Panc1 (cell line): ENCODE measurements around the gene GMPPA. TPM values are rescaled to one million over a fixed set of nuclear protein-coding genes. Genes with fewer than 3 reads are reported as not detected.

ENCODE experiments used
- ATAC-seq: fragments of 200-7000 bp; cut with Tn5 transposase; 2 replicates; pipeline ENCODE4 v1.9.1; 2020; ENCODE audit warnings: mild to moderate bottlenecking, moderate library complexity
- BruUV-seq: library from RNA; stranded (reverse); fragments of 400-500 nt; replicated peaks from 2 replicates; lab custom pipeline; 2021; lab: Mats Ljungman, UMichigan
- CTCF ChIA-PET: fragments of 300-600 bp; sonication (Branson Sonifier 250); formaldehyde crosslinking; loops from one replicate; lab custom pipeline; 2022; ENCODE audit warnings: antibody characterized with exemption; lab: Charles Lee
- POLR2A ChIA-PET: fragments of 300-600 bp; sonication (Branson Sonifier 250); formaldehyde crosslinking; loops from one replicate; lab custom pipeline; 2022; ENCODE audit warnings: antibody characterized with exemption; lab: Charles Lee
- DNase-seq: peaks from one replicate; pipeline ENCODE4 v3.0.0-alpha.2; 2010; ENCODE audit warnings: low read depth, low spot score
- H3K27ac ChIP-seq: 2 replicates; pipeline ENCODE4 v1.5.1; 2011; ENCODE audit warnings: mild to moderate bottlenecking, low read length, inconsistent platforms
- H3K27me3 ChIP-seq: fragments of 200-500 bp; sonication (Bioruptor generic); 2 replicates; pipeline ENCODE4 v1.6.0; 2014; ENCODE audit warnings: low read length, inconsistent platforms; ENCODE audit not compliant: control insufficient read depth, insufficient read depth
- H3K36me3 ChIP-seq: fragments of 200-500 bp; sonication (Bioruptor generic); 2 replicates; pipeline ENCODE4 v1.5.1; 2014; ENCODE audit warnings: inconsistent platforms, mild to moderate bottlenecking, low read length, moderate library complexity; ENCODE audit not compliant: control insufficient read depth, insufficient read depth
- H3K4me1 ChIP-seq: 2 replicates; pipeline ENCODE4 v1.5.1; 2011; ENCODE audit warnings: inconsistent platforms, mild to moderate bottlenecking, low read length, moderate library complexity; ENCODE audit not compliant: control insufficient read depth, insufficient read depth
- H3K4me3 ChIP-seq, 2 experiments: 2 replicates each; pipeline ENCODE4 v1.5.1; 2011 to 2012; ENCODE audit warnings: low read depth in 2 of 2, low read length in 2 of 2, mild to moderate bottlenecking in 2 of 2, inconsistent platforms in 1 of 2, moderate library complexity in 1 of 2
- H3K9me3 ChIP-seq: fragments of 200-500 bp; sonication (Bioruptor generic); 2 replicates; pipeline ENCODE4 v1.5.1; 2014; ENCODE audit warnings: low read depth, mild to moderate bottlenecking, inconsistent platforms, low read length, moderate library complexity; ENCODE audit not compliant: control insufficient read depth, insufficient read depth
- POLR2AphosphoS5 ChIP-seq: IDR thresholded peaks from 2 replicates; pipeline ENCODE4 v1.6.1; 2012; ENCODE audit warnings: mild to moderate bottlenecking, low read depth, low read length, moderate library complexity
- SIN3A ChIP-seq: IDR thresholded peaks from 2 replicates; pipeline ENCODE4 v1.6.1; 2012; ENCODE audit warnings: low read depth, mild to moderate bottlenecking, low read length, moderate library complexity, borderline replicate concordance; ENCODE audit not compliant: insufficient read depth
- TCF7L2 ChIP-seq: IDR thresholded peaks from 2 replicates; pipeline ENCODE4 v1.6.1; 2011; ENCODE audit warnings: mild to moderate bottlenecking, low read depth, low read length, inconsistent platforms
- in situ Hi-C: cut with HindIII; loops from 2 replicates; pipeline ENCODE4 v1.10.0; 2016; ENCODE audit warnings: low sequenced_read_pairs, low pct_unique_long_range_greater_than_20kb
- intact Hi-C: fragments of 100-400 bp; cut with micrococcal nuclease; formaldehyde crosslinking; loops from one replicate; pipeline ENCODE4 v1.10.0; 2022; ENCODE audit not compliant: unreplicated experiment
- total RNA-seq: library from RNA; stranded (reverse); gene quantifications from one replicate; pipeline ENCODE4 v1.2.1, GENCODE V29; 2021; ENCODE audit not compliant: unreplicated experiment
- TF ChIP-seq, protein P1 (sequence below): fragments of 450-650 bp; IDR thresholded peaks from 2 replicates; pipeline ENCODE4 v1.5.1; 2017; ENCODE audit warnings: mild to moderate bottlenecking
- TF ChIP-seq, protein P2 (sequence below), 2 experiments: IDR thresholded peaks; 2 replicates each; pipeline ENCODE4 v1.6.1; 2011 to 2012; ENCODE audit warnings: low read depth in 2 of 2, control low read depth in 1 of 2, low read length in 1 of 2, mild to moderate bottlenecking in 1 of 2, moderate library complexity in 1 of 2; ENCODE audit not compliant: insufficient read depth in 1 of 2

GMPPA gene
- total RNA-seq, 1 experiment from 2014 or later = 66.2 TPM

DNA sequence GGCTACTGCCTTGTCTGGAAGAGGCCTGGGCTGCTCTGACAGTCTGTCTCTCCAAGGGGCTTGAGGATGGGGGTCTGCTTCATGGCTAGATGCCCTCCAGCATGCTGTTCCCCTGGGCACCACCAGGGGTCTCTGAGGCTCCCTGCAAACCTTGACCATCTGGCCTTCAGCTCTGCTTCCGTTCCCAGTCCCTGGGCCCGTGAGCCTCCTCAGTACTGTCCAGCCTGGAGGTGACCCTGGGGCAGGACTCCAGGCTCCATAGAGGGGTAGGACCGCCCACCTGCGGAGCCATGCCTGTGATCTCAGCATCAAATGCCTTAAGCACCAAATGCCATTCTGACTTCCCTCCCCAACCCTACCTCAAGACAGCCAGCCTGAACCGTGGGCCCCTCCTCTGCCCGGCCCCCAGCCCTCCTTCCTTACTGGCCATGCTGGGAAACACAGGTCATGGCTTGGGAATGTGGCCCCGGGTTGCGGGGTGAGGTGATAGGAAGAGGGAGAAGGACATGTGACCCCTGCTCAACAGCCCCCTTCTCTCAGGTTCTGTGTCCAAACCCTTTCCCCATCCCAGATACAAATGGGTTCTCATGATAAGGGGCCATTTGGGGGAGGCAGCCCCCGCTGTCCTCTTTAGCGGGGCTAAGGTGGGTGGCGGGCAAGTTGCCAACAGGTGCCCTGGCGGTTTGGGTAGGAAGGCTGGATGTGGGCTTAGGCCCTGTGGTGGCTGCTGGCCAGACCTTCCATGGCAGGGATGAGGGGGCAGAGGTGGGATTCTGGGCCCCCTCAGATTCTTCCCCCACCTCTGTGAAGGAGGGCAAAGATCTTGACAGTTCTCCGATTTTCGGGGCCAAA, 39.0 kb upstream of the GMPPA start:
- no TSS peak for BruUV-seq
- no peaks in the 10 kb centered on the region for H3K36me3 ChIP-seq
- H3K9me3 ChIP-seq = no peaks in the 10 kb centered on the region
- no peak overlapping the region for H3K4me3 ChIP-seq
- no peaks in the 10 kb centered on the region for H3K27me3 ChIP-seq
- peaks cover 3% of the 10 kb centered on the region; the same call in 1 of the 2 replicates for H3K4me1 ChIP-seq
- in situ Hi-C loops = no loop called here
- intact Hi-C loops = no loop called here
- DNase-seq = peak; percentile 59
- CTCF ChIA-PET = interaction anchor here (0.5 to 1.0 kb wide), 4 partner anchors 9 to 70 kb away, joined by 3 to 13 read pairs (median 4); no protein-coding TSS in a partner anchor
- ATAC-seq = peak; percentile 85
- POLR2A ChIA-PET = no interaction called here
- no peak overlapping the region for H3K27ac ChIP-seq
- TF ChIP-seq POLR2AphosphoS5 = no peak
- TF ChIP-seq, protein P1, sequence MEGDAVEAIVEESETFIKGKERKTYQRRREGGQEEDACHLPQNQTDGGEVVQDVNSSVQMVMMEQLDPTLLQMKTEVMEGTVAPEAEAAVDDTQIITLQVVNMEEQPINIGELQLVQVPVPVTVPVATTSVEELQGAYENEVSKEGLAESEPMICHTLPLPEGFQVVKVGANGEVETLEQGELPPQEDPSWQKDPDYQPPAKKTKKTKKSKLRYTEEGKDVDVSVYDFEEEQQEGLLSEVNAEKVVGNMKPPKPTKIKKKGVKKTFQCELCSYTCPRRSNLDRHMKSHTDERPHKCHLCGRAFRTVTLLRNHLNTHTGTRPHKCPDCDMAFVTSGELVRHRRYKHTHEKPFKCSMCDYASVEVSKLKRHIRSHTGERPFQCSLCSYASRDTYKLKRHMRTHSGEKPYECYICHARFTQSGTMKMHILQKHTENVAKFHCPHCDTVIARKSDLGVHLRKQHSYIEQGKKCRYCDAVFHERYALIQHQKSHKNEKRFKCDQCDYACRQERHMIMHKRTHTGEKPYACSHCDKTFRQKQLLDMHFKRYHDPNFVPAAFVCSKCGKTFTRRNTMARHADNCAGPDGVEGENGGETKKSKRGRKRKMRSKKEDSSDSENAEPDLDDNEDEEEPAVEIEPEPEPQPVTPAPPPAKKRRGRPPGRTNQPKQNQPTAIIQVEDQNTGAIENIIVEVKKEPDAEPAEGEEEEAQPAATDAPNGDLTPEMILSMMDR = peak; percentile 95

DNA sequence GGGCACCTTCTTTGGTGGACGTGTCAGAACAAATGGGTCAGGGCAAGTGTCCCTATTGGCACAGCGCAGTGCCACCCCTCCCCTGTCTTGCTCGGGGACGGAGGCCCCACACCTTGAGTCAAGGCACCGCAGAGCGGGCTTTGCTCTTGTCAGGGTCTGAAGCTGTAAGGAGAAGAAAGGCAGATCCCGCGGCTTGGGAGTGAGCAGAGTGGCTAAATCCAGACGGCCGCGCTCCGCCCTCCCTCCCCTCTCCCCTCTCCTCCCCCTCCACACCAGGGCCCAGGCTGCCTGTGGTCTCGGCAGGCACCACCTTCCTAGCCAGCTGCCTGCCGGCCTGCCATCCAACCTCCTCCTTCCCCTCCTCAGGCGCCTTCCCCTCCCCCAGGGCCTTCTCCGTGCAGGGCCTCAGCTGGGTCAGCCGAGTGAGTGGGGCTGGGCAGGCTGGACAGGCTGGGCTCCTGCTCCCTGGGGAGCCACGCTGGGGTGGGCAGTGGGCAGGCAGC, 38.2 kb upstream of the GMPPA start:
- peak; percentile 13; the same call in 1 of the 2 replicates for ATAC-seq
- intact Hi-C loops = no loop called here
- H3K27me3 ChIP-seq = no peaks in the 10 kb centered on the region
- no TSS peak for BruUV-seq
- no peak overlapping the region for H3K27ac ChIP-seq
- H3K9me3 ChIP-seq = no peaks in the 10 kb centered on the region
- no peak overlapping the region for H3K4me3 ChIP-seq
- no peaks in the 10 kb centered on the region for H3K36me3 ChIP-seq
- H3K4me1 ChIP-seq = peaks cover 3% of the 10 kb centered on the region; the same call in 1 of the 2 replicates
- no peak for DNase-seq
- TF ChIP-seq TCF7L2 = no peak
- TF ChIP-seq POLR2AphosphoS5 = no peak
- TF ChIP-seq, protein P1 = no peak
- TF ChIP-seq, protein P2, sequence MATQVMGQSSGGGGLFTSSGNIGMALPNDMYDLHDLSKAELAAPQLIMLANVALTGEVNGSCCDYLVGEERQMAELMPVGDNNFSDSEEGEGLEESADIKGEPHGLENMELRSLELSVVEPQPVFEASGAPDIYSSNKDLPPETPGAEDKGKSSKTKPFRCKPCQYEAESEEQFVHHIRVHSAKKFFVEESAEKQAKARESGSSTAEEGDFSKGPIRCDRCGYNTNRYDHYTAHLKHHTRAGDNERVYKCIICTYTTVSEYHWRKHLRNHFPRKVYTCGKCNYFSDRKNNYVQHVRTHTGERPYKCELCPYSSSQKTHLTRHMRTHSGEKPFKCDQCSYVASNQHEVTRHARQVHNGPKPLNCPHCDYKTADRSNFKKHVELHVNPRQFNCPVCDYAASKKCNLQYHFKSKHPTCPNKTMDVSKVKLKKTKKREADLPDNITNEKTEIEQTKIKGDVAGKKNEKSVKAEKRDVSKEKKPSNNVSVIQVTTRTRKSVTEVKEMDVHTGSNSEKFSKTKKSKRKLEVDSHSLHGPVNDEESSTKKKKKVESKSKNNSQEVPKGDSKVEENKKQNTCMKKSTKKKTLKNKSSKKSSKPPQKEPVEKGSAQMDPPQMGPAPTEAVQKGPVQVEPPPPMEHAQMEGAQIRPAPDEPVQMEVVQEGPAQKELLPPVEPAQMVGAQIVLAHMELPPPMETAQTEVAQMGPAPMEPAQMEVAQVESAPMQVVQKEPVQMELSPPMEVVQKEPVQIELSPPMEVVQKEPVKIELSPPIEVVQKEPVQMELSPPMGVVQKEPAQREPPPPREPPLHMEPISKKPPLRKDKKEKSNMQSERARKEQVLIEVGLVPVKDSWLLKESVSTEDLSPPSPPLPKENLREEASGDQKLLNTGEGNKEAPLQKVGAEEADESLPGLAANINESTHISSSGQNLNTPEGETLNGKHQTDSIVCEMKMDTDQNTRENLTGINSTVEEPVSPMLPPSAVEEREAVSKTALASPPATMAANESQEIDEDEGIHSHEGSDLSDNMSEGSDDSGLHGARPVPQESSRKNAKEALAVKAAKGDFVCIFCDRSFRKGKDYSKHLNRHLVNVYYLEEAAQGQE (IDR thresholded peaks at IDR 0.05; ENCODE audit: insufficient read depth in 1 of 2, low read depth in 2 of 2, low read length in 1 of 2) = no peak
- TF ChIP-seq SIN3A = no peak
- CTCF ChIA-PET = no interaction called here
- POLR2A ChIA-PET = no interaction called here
- in situ Hi-C loops = no loop called here
